Measurements from ENCODE around the gene CTSV. TPM values are rescaled to one million over a fixed set of nuclear protein-coding genes. Genes with fewer than 3 reads are reported as not detected.
"Not testable (repeated sequence)": the region's sequence is repeated elsewhere in the genome, so short reads cannot be mapped to it uniquely, and the experiment has no call there.

The CTSV gene
- total RNA-seq, 1 experiment from 2014 or later, result 21.4 TPM

DNA sequence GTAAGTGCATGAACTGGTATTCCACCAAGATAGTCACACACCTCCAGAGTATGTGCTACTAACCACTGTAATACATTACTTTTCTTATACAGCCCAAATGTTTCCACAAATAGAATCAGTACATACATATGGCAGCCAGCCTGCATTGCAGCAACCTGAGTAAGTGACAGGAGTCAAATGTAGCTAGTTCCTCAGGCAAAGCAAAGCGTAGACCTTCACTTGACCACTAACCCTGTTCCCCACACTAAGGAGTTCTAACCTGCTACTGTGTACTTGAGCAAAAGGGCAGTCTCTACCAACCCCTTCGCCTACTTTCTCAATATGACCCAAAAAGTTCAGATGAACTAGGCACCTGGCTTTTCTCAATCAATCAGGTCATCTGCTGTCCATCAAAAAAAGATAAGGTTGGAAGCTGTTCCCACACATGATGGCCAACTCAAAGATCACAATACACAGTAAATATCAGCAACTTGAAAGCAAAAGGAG, 44.4 kb downstream of the CTSV start:
- H3K4me3 Mint-ChIP-seq (ENCODE audit: low read depth, unreplicated experiment); DNase-seq; H3K27me3 Mint-ChIP-seq (ENCODE audit: unreplicated experiment); H3K4me1 Mint-ChIP-seq (ENCODE audit: low read depth, unreplicated experiment); H3K9me3 Mint-ChIP-seq (ENCODE audit: low read depth, unreplicated experiment); intact Hi-C loops (cut with micrococcal nuclease; ENCODE audit: unreplicated experiment); CTCF ChIA-PET; BruUV-seq (replicated peaks); H3K36me3 Mint-ChIP-seq (ENCODE audit: insufficient read depth, unreplicated experiment); H3K27ac Mint-ChIP-seq (ENCODE audit: unreplicated experiment): not testable (repeated sequence)

DNA sequence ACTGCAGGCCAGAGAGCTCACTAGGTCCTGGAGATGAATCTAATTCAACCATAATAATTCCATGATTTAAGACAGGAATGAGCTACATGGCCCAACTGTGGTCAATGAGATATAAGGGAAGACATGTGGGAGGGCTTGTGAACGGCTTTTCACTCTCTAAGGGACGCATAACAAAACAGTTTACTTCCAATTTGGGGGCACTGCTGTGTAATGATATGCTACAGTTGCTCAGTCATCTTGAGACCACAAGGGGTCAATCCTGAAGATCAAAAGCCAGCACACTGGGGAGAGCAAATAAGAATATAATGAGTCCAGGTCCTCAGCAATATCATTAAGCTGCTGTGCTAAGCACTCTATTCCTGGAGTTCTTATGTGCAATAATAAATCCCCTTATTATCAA, 46.6 kb downstream of the CTSV start:
- H3K27me3 Mint-ChIP-seq (ENCODE audit: unreplicated experiment); H3K4me3 Mint-ChIP-seq (ENCODE audit: low read depth, unreplicated experiment); BruUV-seq (replicated peaks); CTCF ChIA-PET; intact Hi-C loops (cut with micrococcal nuclease; ENCODE audit: unreplicated experiment); H3K36me3 Mint-ChIP-seq (ENCODE audit: insufficient read depth, unreplicated experiment); H3K9me3 Mint-ChIP-seq (ENCODE audit: low read depth, unreplicated experiment); DNase-seq; H3K4me1 Mint-ChIP-seq (ENCODE audit: low read depth, unreplicated experiment); H3K27ac Mint-ChIP-seq (ENCODE audit: unreplicated experiment): not testable (repeated sequence)

DNA sequence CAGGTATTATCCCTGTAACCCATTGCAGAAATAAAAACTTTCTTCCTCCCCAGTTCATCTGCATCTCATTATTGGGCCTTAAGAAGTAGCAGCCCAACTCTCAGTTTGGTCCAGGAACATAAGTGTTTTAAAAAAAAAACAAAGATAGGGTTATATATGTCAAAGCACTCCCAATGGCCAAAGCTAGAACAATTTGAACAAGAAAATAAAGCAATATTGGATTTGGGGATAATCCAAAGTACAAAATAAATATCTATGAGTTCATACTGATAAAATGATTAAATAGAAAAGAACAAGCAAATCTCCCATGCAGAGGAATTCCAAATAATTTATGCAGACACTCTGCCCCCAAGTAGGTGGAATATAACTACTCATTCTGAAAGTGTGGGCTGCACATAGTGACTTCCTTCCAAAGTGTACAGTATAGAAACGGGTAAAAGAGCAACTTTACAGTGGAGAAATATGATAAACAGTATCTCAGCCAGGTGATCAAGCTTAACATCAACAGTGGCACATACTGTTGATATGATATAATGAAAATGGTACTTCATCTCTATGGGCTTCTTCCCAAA, 49.1 kb downstream of the CTSV start:
- H3K27me3 Mint-ChIP-seq (ENCODE audit: unreplicated experiment); BruUV-seq (replicated peaks); H3K36me3 Mint-ChIP-seq (ENCODE audit: insufficient read depth, unreplicated experiment); H3K9me3 Mint-ChIP-seq (ENCODE audit: low read depth, unreplicated experiment); DNase-seq; H3K27ac Mint-ChIP-seq (ENCODE audit: unreplicated experiment); CTCF ChIA-PET; H3K4me3 Mint-ChIP-seq (ENCODE audit: low read depth, unreplicated experiment); H3K4me1 Mint-ChIP-seq (ENCODE audit: low read depth, unreplicated experiment); intact Hi-C loops (cut with micrococcal nuclease; ENCODE audit: unreplicated experiment): not testable (repeated sequence)

DNA sequence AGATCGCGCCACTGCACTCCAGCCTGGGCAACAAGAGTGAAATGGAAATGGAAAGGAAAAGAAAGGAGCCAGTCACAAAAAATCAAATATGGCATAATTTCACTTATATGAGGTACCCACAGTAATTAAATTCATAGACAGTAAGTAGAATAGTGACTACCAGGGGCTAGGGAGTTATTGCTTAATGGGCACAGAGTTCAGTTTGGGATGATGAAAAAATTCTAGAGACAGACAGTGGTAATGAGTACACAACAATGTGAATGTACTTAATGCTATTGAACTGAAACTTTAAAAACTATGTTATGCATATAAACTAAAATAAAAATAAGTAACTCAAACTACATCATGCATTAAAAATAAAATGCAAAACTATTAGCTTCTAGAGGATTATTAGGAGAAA, 54.1 kb downstream of the CTSV start:
- CTCF ChIA-PET; H3K36me3 Mint-ChIP-seq (ENCODE audit: insufficient read depth, unreplicated experiment); H3K27ac Mint-ChIP-seq (ENCODE audit: unreplicated experiment); DNase-seq; BruUV-seq (replicated peaks); H3K9me3 Mint-ChIP-seq (ENCODE audit: low read depth, unreplicated experiment); H3K4me3 Mint-ChIP-seq (ENCODE audit: low read depth, unreplicated experiment); intact Hi-C loops (cut with micrococcal nuclease; ENCODE audit: unreplicated experiment); H3K27me3 Mint-ChIP-seq (ENCODE audit: unreplicated experiment); H3K4me1 Mint-ChIP-seq (ENCODE audit: low read depth, unreplicated experiment): not testable (repeated sequence)

DNA sequence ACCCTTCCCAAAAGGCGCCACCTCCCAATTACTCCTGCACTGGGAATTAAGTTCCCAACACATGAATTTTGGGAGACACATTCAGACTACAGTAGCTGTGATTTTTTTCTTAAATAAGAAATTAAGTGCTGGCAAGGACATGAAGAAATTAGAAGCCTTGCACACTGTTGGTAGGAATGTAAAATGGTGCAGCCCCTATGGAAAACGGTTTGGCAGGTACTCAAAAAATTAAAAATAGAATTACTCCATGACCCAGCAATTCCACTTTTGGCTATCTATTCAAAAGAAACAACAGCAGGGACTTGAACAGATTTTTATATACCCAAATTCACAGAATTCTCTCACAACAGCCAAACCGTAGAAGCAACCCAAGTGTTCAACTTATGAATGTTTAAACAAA, 54.8 kb downstream of the CTSV start:
- H3K9me3 Mint-ChIP-seq (ENCODE audit: low read depth, unreplicated experiment); DNase-seq; BruUV-seq (replicated peaks); H3K4me1 Mint-ChIP-seq (ENCODE audit: low read depth, unreplicated experiment); intact Hi-C loops (cut with micrococcal nuclease; ENCODE audit: unreplicated experiment); H3K27me3 Mint-ChIP-seq (ENCODE audit: unreplicated experiment); CTCF ChIA-PET; H3K36me3 Mint-ChIP-seq (ENCODE audit: insufficient read depth, unreplicated experiment); H3K27ac Mint-ChIP-seq (ENCODE audit: unreplicated experiment); H3K4me3 Mint-ChIP-seq (ENCODE audit: low read depth, unreplicated experiment): not testable (repeated sequence)

DNA sequence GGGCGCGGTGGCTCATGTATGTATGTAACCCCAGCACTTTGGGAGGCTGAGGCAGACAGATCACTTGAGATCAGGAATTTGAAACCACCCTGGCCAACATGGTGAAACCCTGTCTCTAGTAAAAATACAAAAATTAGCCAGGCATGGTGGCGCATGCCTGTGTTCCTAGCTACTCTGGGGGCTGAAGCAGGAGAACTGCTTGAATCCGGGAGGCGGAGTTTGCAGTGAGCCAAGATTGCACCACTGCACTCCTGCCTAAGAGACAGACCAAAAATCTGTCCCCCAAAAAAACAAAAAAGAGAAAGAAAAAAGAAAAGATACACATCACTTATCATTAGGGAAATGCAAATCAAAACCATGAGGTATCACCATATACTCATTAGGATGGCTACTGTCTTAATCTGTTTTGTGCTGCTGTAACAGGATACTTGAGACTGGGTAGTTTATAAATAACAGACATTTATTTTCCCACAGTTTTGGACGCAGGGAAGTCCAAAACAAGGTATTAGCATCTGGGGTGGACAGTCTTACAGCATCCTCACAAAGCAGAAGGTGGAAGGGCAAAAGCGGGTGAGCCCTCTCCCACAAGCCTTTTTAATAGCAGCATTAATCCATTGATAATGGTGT, 55.3 kb downstream of the CTSV start:
- CTCF ChIA-PET; H3K4me3 Mint-ChIP-seq (ENCODE audit: low read depth, unreplicated experiment); H3K27ac Mint-ChIP-seq (ENCODE audit: unreplicated experiment); H3K27me3 Mint-ChIP-seq (ENCODE audit: unreplicated experiment); BruUV-seq (replicated peaks); H3K9me3 Mint-ChIP-seq (ENCODE audit: low read depth, unreplicated experiment); intact Hi-C loops (cut with micrococcal nuclease; ENCODE audit: unreplicated experiment); H3K36me3 Mint-ChIP-seq (ENCODE audit: insufficient read depth, unreplicated experiment); H3K4me1 Mint-ChIP-seq (ENCODE audit: low read depth, unreplicated experiment); DNase-seq: not testable (repeated sequence)

Other genes with a start within 250 kb of the CTSV start
- gene ZNF782, start 184.6 kb downstream of the CTSV start, total RNA-seq (2022), result 4.7 and 4.8 TPM in 2 replicates
- gene NUTM2G, start 110.3 kb downstream of the CTSV start, total RNA-seq (2022), result not detected in 2 replicates